ENCODE measurements around the gene OSBP2. TPM values are rescaled to one million over a fixed set of nuclear protein-coding genes. Genes with fewer than 3 reads are reported as not detected.

Gene OSBP2
- total RNA-seq, 1 donor from 2014 or later = 0.58 TPM

DNA sequence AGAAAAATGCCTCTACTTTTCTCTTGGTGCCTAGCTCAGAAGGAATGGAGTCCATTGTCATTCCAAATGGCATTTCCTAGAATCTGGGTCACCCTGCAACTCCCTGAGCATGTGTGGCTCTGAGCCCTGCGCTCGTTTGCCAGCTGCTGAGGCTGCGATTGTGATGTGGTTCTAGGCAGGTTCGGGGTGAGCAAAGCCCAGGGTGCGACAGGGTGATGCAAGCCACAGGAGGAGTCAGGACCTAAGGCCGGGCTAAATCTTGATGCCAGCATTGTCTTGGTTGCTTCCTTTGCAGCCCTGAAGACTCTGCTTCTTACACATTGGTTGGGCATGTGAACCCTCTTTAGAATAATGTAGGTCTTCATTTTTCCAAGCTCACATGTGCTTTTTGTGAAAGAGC lies 142.9 kb downstream of the OSBP2 start:
- Histone ChIP-seq H3K79me2 (ENCODE audit: low read depth) (no peaks in the 10 kb centered on the region), H3K27me3 (no peaks in the 10 kb centered on the region), H3K4me3 (no peak overlapping the region), H3K9me3 (ENCODE audit: low read depth) (peaks cover 6% of the 10 kb centered on the region), H4K20me1 (ENCODE audit: low read depth) (no peaks in the 10 kb centered on the region), H3K36me3 (no peaks in the 10 kb centered on the region), H3K4me1 (no peaks in the 10 kb centered on the region), H3K9ac (no peak overlapping the region), H3K4me2 (no peak overlapping the region), H3F3A (ENCODE audit: low read depth) (no peaks in the 10 kb centered on the region), H3K27ac (no peak overlapping the region), H2AFZ (replicated peaks) (no peak overlapping the region)
- TF ChIP-seq EZH2 (IDR thresholded peaks at IDR 0.05) (no peak), EZH2phosphoT487 (IDR thresholded peaks at IDR 0.05) (no peak)
- TF ChIP-seq, protein P1, sequence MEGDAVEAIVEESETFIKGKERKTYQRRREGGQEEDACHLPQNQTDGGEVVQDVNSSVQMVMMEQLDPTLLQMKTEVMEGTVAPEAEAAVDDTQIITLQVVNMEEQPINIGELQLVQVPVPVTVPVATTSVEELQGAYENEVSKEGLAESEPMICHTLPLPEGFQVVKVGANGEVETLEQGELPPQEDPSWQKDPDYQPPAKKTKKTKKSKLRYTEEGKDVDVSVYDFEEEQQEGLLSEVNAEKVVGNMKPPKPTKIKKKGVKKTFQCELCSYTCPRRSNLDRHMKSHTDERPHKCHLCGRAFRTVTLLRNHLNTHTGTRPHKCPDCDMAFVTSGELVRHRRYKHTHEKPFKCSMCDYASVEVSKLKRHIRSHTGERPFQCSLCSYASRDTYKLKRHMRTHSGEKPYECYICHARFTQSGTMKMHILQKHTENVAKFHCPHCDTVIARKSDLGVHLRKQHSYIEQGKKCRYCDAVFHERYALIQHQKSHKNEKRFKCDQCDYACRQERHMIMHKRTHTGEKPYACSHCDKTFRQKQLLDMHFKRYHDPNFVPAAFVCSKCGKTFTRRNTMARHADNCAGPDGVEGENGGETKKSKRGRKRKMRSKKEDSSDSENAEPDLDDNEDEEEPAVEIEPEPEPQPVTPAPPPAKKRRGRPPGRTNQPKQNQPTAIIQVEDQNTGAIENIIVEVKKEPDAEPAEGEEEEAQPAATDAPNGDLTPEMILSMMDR (IDR thresholded peaks at IDR 0.05) = no peak
- Mint-ChIP-seq H3K4me3 (no peak overlapping the region), H3K36me3 (no peaks in the 10 kb centered on the region), H3K9me3 (peaks cover 5% of the 10 kb centered on the region), H3K4me1 (peaks cover 4% of the 10 kb centered on the region), H3K27me3 (ENCODE audit: insufficient read depth, low read depth) (peaks cover 2% of the 10 kb centered on the region), H3K27ac (no peak overlapping the region)
- no peak for DNase-seq (ENCODE audit: low spot score)

DNA sequence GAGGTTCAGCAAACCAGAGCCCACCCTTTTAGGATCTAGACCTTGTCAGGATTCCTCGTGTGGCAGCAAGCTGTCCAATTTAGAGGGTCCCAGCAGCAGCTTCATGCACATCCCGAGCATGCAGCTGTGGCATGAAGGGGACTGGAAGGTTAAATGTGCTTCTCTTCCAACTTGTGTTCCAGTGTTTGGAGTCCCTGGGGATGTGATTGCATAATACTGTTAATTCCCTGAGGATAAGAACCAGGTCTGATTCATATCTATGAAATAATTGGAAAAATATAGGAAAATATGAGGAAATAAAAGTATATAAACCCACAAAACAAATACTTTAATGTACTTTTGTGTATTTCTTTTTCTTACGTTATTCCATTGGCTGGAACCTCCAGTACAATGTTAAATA lies 143.4 kb downstream of the OSBP2 start:
- Histone ChIP-seq H3K4me2 (no peak overlapping the region), H3K4me3 (no peak overlapping the region), H3K27me3 (no peaks in the 10 kb centered on the region), H4K20me1 (ENCODE audit: low read depth) (no peaks in the 10 kb centered on the region), H3K4me1 (no peaks in the 10 kb centered on the region), H3F3A (ENCODE audit: low read depth) (no peaks in the 10 kb centered on the region), H3K27ac (no peak overlapping the region), H2AFZ (replicated peaks) (no peak overlapping the region), H3K9ac (no peak overlapping the region), H3K36me3 (no peaks in the 10 kb centered on the region), H3K79me2 (ENCODE audit: low read depth) (no peaks in the 10 kb centered on the region), H3K9me3 (ENCODE audit: low read depth) (peaks cover 6% of the 10 kb centered on the region)
- Mint-ChIP-seq H3K4me3 (no peak overlapping the region), H3K9me3 (peaks cover 5% of the 10 kb centered on the region), H3K27ac (no peak overlapping the region), H3K36me3 (no peaks in the 10 kb centered on the region), H3K27me3 (ENCODE audit: insufficient read depth, low read depth) (peaks cover 2% of the 10 kb centered on the region), H3K4me1 (no peaks in the 10 kb centered on the region)
- DNase-seq (ENCODE audit: low spot score) = no peak
- TF ChIP-seq EZH2phosphoT487 (IDR thresholded peaks at IDR 0.05) (no peak), EZH2 (IDR thresholded peaks at IDR 0.05) (no peak)
- TF ChIP-seq, protein P1 (IDR thresholded peaks at IDR 0.05) = no peak

DNA sequence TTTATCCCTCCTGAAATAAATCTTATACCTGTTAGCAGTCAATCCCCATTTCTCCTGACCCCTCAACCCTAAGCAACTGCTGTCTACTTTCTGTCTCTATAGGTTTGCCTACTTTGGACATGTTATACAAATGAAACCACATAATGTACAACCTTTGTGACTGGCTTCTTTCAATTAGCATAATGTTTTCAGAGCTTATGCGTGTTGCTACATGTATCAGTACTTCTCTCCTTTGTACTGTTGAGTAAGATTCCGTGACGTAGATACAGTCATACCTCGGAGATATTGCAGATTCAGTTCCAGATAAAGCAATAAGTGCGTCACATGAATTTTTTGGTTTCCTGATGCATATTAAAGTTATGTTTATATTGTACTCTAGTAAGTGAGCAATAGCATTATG lies 146.6 kb downstream of the OSBP2 start:
- Mint-ChIP-seq H3K9me3 (peaks cover 5% of the 10 kb centered on the region), H3K27me3 (ENCODE audit: insufficient read depth, low read depth) (no peaks in the 10 kb centered on the region), H3K36me3 (no peaks in the 10 kb centered on the region), H3K4me1 (no peaks in the 10 kb centered on the region), H3K4me3 (no peak overlapping the region), H3K27ac (no peak overlapping the region)
- no peaks in the 10 kb centered on the region for H3K4me1 ChIP-seq
- no peak for DNase-seq (ENCODE audit: low spot score)
- no peak overlapping the region for H3K27ac ChIP-seq
- no peaks in the 10 kb centered on the region for H4K20me1 ChIP-seq (ENCODE audit: low read depth)
- no peaks in the 10 kb centered on the region for H3K36me3 ChIP-seq
- no peaks in the 10 kb centered on the region for H3K27me3 ChIP-seq
- H3F3A ChIP-seq (ENCODE audit: low read depth) = no peaks in the 10 kb centered on the region
- TF ChIP-seq EZH2 (IDR thresholded peaks at IDR 0.05) (no peak), EZH2phosphoT487 (IDR thresholded peaks at IDR 0.05) (no peak)
- TF ChIP-seq, protein P1 (IDR thresholded peaks at IDR 0.05) = no peak
- H3K9ac ChIP-seq = no peak overlapping the region
- H3K4me3 ChIP-seq = no peak overlapping the region
- no peak overlapping the region for H2AFZ ChIP-seq (replicated peaks)
- peaks cover 6% of the 10 kb centered on the region for H3K9me3 ChIP-seq (ENCODE audit: low read depth)
- H3K79me2 ChIP-seq (ENCODE audit: low read depth) = no peaks in the 10 kb centered on the region
- no peak overlapping the region for H3K4me2 ChIP-seq

Data from neural progenitor cell (in vitro differentiated cells).